ENCODE measurements around the gene BHLHE40.

BHLHE40 gene

DNA sequence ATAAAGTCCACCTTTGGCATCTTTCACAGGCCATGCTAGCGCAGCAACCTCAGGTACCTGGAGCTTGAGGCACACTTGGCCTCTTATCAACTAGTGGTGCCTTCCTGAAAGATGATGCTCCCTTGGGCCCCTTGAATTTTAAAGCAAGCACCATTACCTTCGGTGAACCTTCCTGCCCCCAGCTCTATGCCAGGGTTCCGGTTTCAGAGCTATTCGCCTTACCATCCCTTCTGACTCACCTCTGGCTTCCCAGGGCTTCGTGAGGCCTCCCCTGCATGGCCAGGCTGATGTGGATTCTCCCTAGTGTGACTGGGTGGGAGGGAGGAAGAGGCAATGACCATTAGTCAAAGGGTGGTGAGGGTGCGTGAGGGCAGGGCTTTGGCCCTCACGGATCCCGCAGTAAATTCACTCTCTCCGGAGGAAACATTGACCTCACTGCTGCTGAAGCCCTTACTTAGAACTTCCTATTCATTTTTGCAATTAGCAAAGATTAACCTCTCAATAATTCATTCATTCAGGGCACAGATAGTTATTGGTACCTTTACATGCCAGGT lies 16.3 kb downstream of the BHLHE40 start:
- Histone ChIP-seq H3K4me3 (no peak overlapping the region), H3K27ac (peak overlapping the region; percentile 75 to 89)
- TF ChIP-seq, protein P1, sequence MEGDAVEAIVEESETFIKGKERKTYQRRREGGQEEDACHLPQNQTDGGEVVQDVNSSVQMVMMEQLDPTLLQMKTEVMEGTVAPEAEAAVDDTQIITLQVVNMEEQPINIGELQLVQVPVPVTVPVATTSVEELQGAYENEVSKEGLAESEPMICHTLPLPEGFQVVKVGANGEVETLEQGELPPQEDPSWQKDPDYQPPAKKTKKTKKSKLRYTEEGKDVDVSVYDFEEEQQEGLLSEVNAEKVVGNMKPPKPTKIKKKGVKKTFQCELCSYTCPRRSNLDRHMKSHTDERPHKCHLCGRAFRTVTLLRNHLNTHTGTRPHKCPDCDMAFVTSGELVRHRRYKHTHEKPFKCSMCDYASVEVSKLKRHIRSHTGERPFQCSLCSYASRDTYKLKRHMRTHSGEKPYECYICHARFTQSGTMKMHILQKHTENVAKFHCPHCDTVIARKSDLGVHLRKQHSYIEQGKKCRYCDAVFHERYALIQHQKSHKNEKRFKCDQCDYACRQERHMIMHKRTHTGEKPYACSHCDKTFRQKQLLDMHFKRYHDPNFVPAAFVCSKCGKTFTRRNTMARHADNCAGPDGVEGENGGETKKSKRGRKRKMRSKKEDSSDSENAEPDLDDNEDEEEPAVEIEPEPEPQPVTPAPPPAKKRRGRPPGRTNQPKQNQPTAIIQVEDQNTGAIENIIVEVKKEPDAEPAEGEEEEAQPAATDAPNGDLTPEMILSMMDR (IDR thresholded peaks at IDR 0.05) = no peak
- DNase-seq (ENCODE audit: low spot score) = peak; percentile 70

DNA sequence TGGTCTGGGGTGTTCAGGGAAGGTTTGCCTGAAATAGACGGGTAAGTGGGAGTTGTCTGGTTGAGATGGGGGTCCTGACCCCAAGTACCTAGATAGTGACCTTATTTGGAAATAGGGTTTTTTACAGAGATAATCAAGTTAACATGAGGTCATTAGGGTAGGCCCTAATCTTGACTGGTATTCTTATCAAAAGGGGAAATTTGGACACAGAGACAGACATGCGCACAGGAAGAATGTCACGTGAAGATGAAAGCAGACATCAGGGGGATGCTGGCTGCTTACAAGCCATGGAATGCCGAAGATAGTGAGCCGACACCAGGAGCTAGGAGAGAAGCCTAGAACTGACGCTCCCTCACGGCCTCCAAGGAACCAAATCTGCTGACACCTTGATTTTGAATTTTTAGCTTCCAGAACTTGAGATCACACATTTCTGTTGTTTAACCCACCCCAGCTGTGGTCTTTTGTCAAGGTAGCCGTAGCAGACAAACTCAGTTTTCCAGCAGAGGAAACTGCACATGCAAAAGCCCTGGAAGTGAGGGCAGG lies 17.1 kb downstream of the BHLHE40 start:
- DNase-seq (ENCODE audit: low spot score) = peak; percentile 65
- Histone ChIP-seq H3K4me3 (no peak overlapping the region), H3K27ac (no peak overlapping the region)
- TF ChIP-seq, protein P1 (IDR thresholded peaks at IDR 0.05) = no peak

- DNase-seq (ENCODE audit: low spot score) = peak; percentile 58
- H3K4me3 ChIP-seq = no peak overlapping the region
- no peak overlapping the region for H3K27ac ChIP-seq
- TF ChIP-seq, protein P1 (IDR thresholded peaks at IDR 0.05) = no peak
These were observed 17.6 kb downstream of the BHLHE40 start for GRCh38 chr3:4996771-4997291.

- TF ChIP-seq, protein P1 (IDR thresholded peaks at IDR 0.05) = no peak
- Histone ChIP-seq H3K27ac (no peak overlapping the region), H3K4me3 (no peak overlapping the region)
- DNase-seq (ENCODE audit: low spot score) = peak; percentile 4
These were observed 18.7 kb downstream of the BHLHE40 start for GRCh38 chr3:4997946-4998345.

DNA sequence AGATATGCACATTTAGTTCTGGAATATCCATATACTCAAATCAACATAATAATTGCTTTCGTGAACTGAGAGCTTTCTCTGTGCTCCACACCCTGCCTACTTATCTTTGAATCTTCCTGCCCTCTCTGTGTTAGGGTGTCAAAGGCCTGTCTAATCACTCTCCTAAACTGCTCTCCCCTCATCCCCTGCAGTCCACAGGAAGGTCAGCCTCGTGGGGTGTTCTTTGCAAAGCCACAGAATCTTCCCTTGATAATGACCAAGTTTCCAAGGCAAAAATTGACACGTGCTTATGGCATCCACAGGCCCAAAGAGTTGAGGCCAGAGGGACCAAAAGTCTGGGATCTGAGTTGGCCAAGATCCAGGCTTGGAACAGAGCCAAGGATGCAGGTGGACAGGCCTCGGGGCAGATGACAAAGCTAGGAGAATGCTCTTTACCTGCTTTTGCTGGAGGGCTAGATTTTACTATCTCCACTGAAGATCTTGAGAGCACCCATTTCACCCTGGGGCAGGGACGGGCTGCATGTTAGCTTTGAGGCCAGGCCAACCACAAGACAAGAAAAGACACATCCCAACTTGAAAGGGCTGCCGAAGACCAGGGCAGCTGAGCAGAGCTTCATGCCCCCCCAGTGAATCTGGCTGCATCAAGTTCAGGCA lies 20.4 kb downstream of the BHLHE40 start:
- TF ChIP-seq, protein P1 (IDR thresholded peaks at IDR 0.05) = no peak
- no peak for DNase-seq (ENCODE audit: low spot score)
- Histone ChIP-seq H3K4me3 (no peak overlapping the region), H3K27ac (no peak overlapping the region)

- Histone ChIP-seq H3K27ac (no peak overlapping the region), H3K4me3 (no peak overlapping the region)
- TF ChIP-seq, protein P1 (IDR thresholded peaks at IDR 0.05) = no peak
- DNase-seq (ENCODE audit: low spot score) = no peak
These were observed 21.9 kb downstream of the BHLHE40 start for GRCh38 chr3:5001135-5001534.

DNA sequence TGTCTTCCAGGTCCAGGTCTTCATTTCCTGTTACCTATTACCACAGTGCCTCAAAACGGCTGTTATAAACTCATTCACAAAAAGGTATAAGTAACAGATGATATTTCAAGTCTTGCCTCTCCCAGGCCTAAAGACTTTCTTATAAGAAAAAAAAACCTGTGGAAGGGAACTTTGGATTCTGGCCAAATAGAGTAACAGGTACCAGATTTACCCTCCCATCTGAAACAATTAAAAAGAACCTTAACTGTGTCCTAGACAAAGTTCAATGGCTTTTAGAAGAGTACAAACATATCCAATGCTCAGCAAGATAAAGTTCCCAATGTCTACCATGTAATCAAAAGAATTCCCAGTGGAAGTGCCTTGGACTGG lies 22.6 kb downstream of the BHLHE40 start:
- no peak overlapping the region for H3K4me3 ChIP-seq
- H3K27ac ChIP-seq = no peak overlapping the region
- TF ChIP-seq, protein P1 (IDR thresholded peaks at IDR 0.05) = no peak
- no peak for DNase-seq (ENCODE audit: low spot score)

Measured in coronary artery (tissue), 2 donors.